HEK293T (cell line): ENCODE results near the gene SLC39A3.

Experiments
- CTCF ChIA-PET: fragments of 350-600 bp; formaldehyde crosslinking; extraction: SDS; loops from one replicate; lab custom pipeline; 2021; ENCODE audit warnings: antibody characterized with exemption, inconsistent platforms; lab: Yijun Ruan, JAX
- POLR2A ChIA-PET: fragments of 350-600 bp; formaldehyde crosslinking; extraction: SDS; loops from one replicate; lab custom pipeline; 2020; ENCODE audit warnings: antibody characterized with exemption, inconsistent platforms; lab: Yijun Ruan, JAX
- DNase-seq: peaks from one replicate; pipeline ENCODE4 v3.0.0; 2012; ENCODE audit warnings: mixed read lengths; ENCODE audit errors: extremely low spot score
- ARNT ChIP-seq: fragments of 450-650 bp; IDR thresholded peaks from 2 replicates; pipeline ENCODE4 v1.6.1; 2017; ENCODE audit warnings: mild to moderate bottlenecking
- BHLHE40 ChIP-seq: fragments of 450-650 bp; IDR thresholded peaks from 2 replicates; pipeline ENCODE4 v1.6.1; 2016; ENCODE audit warnings: mild to moderate bottlenecking, moderate library complexity, borderline replicate concordance
- CTBP1 ChIP-seq: fragments of 450-650 bp; IDR thresholded peaks from 2 replicates; pipeline ENCODE4 v1.6.1; 2016; ENCODE audit warnings: borderline replicate concordance
- ELF4 ChIP-seq: fragments of 450-650 bp; IDR thresholded peaks from 2 replicates; pipeline ENCODE4 v1.6.1; 2017; ENCODE audit warnings: antibody characterized with exemption
- FOXA1 ChIP-seq: fragments of 450-650 bp; IDR thresholded peaks from 2 replicates; pipeline ENCODE4 v1.6.1; 2016; ENCODE audit warnings: mild to moderate bottlenecking
- FOXK2 ChIP-seq: fragments of 450-650 bp; IDR thresholded peaks from 2 replicates; pipeline ENCODE4 v1.6.1; 2016; ENCODE audit warnings: mild to moderate bottlenecking
- FOXM1 ChIP-seq: fragments of 450-650 bp; IDR thresholded peaks from 2 replicates; pipeline ENCODE4 v1.6.1; 2017; ENCODE audit warnings: mild to moderate bottlenecking, borderline replicate concordance
- HDGF ChIP-seq: fragments of 450-650 bp; IDR thresholded peaks from 2 replicates; pipeline ENCODE4 v1.6.1; 2017; ENCODE audit warnings: antibody characterized with exemption, borderline replicate concordance
- L3MBTL2 ChIP-seq: fragments of 450-650 bp; conservative IDR thresholded peaks from 2 replicates; pipeline ENCODE4 v1.6.1; 2016; ENCODE audit warnings: mild to moderate bottlenecking
- LEF1 ChIP-seq: fragments of 450-650 bp; IDR thresholded peaks from 2 replicates; pipeline ENCODE4 v1.6.1; 2017; ENCODE audit warnings: mild to moderate bottlenecking, borderline replicate concordance
- NFRKB ChIP-seq: fragments of 450-650 bp; IDR thresholded peaks from 2 replicates; pipeline ENCODE4 v1.6.1; 2016; ENCODE audit warnings: mild to moderate bottlenecking, moderate library complexity
- PKNOX1 ChIP-seq: fragments of 450-650 bp; IDR thresholded peaks from 2 replicates; pipeline ENCODE4 v1.6.1; 2016
- SP1 ChIP-seq: fragments of 450-650 bp; IDR thresholded peaks from 2 replicates; pipeline ENCODE4 v1.6.1; 2017
- SUZ12 ChIP-seq: fragments of 450-650 bp; IDR thresholded peaks from 2 replicates; pipeline ENCODE4 v1.6.1; 2016; ENCODE audit warnings: mild to moderate bottlenecking
- TARDBP ChIP-seq: fragments of 450-650 bp; IDR thresholded peaks from 2 replicates; pipeline ENCODE4 v1.6.1; 2016
- ZNF384 ChIP-seq: fragments of 450-650 bp; IDR thresholded peaks from 2 replicates; pipeline ENCODE4 v1.6.1; 2016

Gene SLC39A3

GRCh38 chr19:2723747-2724146 is 16.1 kb downstream of the SLC39A3 start:
- DNase-seq: no peak
- CTCF ChIA-PET: interaction anchor here (0.6 to 0.8 kb wide), 2 partner anchors 52 to 55 kb away, joined by 3 read pairs; no protein-coding TSS in a partner anchor
- TF ChIP-seq NFRKB (no peak), FOXM1 (no peak), ARNT (no peak)
- POLR2A ChIA-PET: no interaction called here

- TF ChIP-seq TARDBP (no peak), ARNT (no peak), CTBP1 (no peak), BHLHE40 (no peak), PKNOX1 (no peak), SUZ12 (no peak)
- POLR2A ChIA-PET: interaction anchor here (0.8 to 0.9 kb wide), 2 partner anchors 16 to 62 kb away, joined by 3 read pairs; partner anchors contain the start of gene THOP1
- CTCF ChIA-PET: interaction anchor here (0.8 kb wide), 1 partner anchor 52 kb away, joined by 3 read pairs; no protein-coding TSS in a partner anchor
- no peak for DNase-seq
Measured at GRCh38 chr19:2723345-2723715, 16.5 kb downstream of the SLC39A3 start.

GRCh38 chr19:2722541-2723344 is 17.1 kb downstream of the SLC39A3 start:
- ChIA-PET CTCF (interaction anchor here (0.8 kb wide), 1 partner anchor 51 kb away, joined by 3 read pairs; no protein-coding TSS in a partner anchor), POLR2A (interaction anchor here (0.6 to 0.9 kb wide), 3 partner anchors 17 to 65 kb away, joined by 3 read pairs; partner anchors contain the start of gene THOP1)
- no peak for DNase-seq
- TF ChIP-seq BHLHE40: no peak
- TF ChIP-seq CTBP1: no peak
- TF ChIP-seq LEF1: no peak
- TF ChIP-seq ARNT: no peak
- no peak for TF ChIP-seq FOXM1
- no peak for TF ChIP-seq HDGF
- TF ChIP-seq FOXA1: no peak
- no peak for TF ChIP-seq FOXK2
- TF ChIP-seq NFRKB: no peak
- no peak for TF ChIP-seq SP1
- TF ChIP-seq PKNOX1: no peak
- no peak for TF ChIP-seq TARDBP
- TF ChIP-seq SUZ12: no peak
- no peak for TF ChIP-seq ELF4
- TF ChIP-seq L3MBTL2: no peak
- no peak for TF ChIP-seq ZNF384

GRCh38 chr19:2721570-2722540 is 18.0 kb downstream of the SLC39A3 start:
- CTCF ChIA-PET: no interaction called here
- POLR2A ChIA-PET: interaction anchor here (0.9 kb wide), 1 partner anchor 63 kb away, joined by 3 read pairs; the partner anchor contains the start of gene THOP1
- DNase-seq: no peak
- TF ChIP-seq TARDBP: no peak
- no peak for TF ChIP-seq L3MBTL2
- TF ChIP-seq FOXM1: no peak
- no peak for TF ChIP-seq LEF1
- no peak for TF ChIP-seq ZNF384
- no peak for TF ChIP-seq PKNOX1
- no peak for TF ChIP-seq HDGF
- TF ChIP-seq FOXK2: no peak
- TF ChIP-seq SUZ12: no peak
- no peak for TF ChIP-seq SP1
- no peak for TF ChIP-seq NFRKB
- no peak for TF ChIP-seq BHLHE40
- TF ChIP-seq CTBP1: no peak
- TF ChIP-seq ELF4: no peak
- no peak for TF ChIP-seq ARNT
- TF ChIP-seq FOXA1: no peak

GRCh38 chr19:2720777-2721569 is 18.8 kb downstream of the SLC39A3 start, which contains the start of gene DIRAS1:
TSS of gene DIRAS1 (minus strand) at chr19:2721372. CDS start at chr19:2717806, 3,566 bp downstream.
- TF ChIP-seq CTBP1 (no peak), SUZ12 (no peak), L3MBTL2 (no peak), NFRKB (no peak), BHLHE40 (no peak), ZNF384 (no peak), ELF4 (no peak), FOXA1 (no peak)
- ChIA-PET CTCF (no interaction called here), POLR2A (no interaction called here)
- DNase-seq: peak; percentile 44
